HCT116 (cell line): ENCODE data around the gene APBA1. TPM values are rescaled to one million over a fixed set of nuclear protein-coding genes. Genes with fewer than 3 reads are reported as not detected.

ENCODE experiments used
- ATAC-seq: fragments of 200-7000 bp; cut with Tn5 transposase; 2 replicates; pipeline ENCODE4 v1.9.1; 2020; ENCODE audit warnings: mild to moderate bottlenecking, moderate library complexity
- BruUV-seq: library from RNA; stranded (reverse); fragments of 400-500 nt; replicated peaks from 2 replicates; lab custom pipeline; 2021; lab: Mats Ljungman, UMichigan
- CTCF ChIA-PET: fragments of 300-600 bp; sonication (Branson Sonifier 250); formaldehyde crosslinking; loops from one replicate; lab custom pipeline; 2021; ENCODE audit warnings: antibody characterized with exemption; lab: Charles Lee
- POLR2A ChIA-PET: fragments of 300-600, 350-600 bp; sonication (Branson Sonifier 250); formaldehyde crosslinking; loops from one replicate; lab custom pipeline; 2021; ENCODE audit warnings: antibody characterized with exemption; lab: Charles Lee
- RAD21 ChIA-PET, 2 experiments: fragments of 300-600 bp; sonication (Branson Sonifier 250); formaldehyde crosslinking; loops; one replicate each; lab custom pipeline; 2023; ENCODE audit warnings: low total read pairs in 2 of 2; ENCODE audit not compliant: uncharacterized antibody in 2 of 2, unreplicated experiment in 2 of 2, low non-redundant PET in 1 of 2; lab: Charles Lee
- DNase-seq: peaks from one replicate; pipeline ENCODE4 v3.0.0-alpha.2; 2010; ENCODE audit warnings: low read depth, low spot score
- H2AFZ ChIP-seq: fragments of 200-600 bp; shearing (Covaris generic), sonication (generic); 2 replicates; pipeline ENCODE4 v1.6.1; 2017; ENCODE audit warnings: low read depth, mixed run types, mixed read lengths, antibody characterized with exemption, low read length; ENCODE audit not compliant: poor library complexity, severe bottlenecking
- H3K27ac ChIP-seq: 2 replicates; pipeline ENCODE4 v1.5.1; 2012; ENCODE audit warnings: low read depth, low read length
- H3K27me3 ChIP-seq: fragments of 200-600 bp; sonication (generic); 2 replicates; pipeline ENCODE4 v1.6.1; 2016; ENCODE audit warnings: mixed run types, low read length, mixed read lengths; ENCODE audit not compliant: insufficient read depth
- H3K36me3 ChIP-seq, 2 experiments: fragments of 200-500 bp in 1 of 2; fragments of 200-600 bp in 1 of 2; sonication (Bioruptor generic) in 1 of 2; sonication (generic) in 1 of 2; 2 replicates each; pipeline versions ENCODE4 v1.5.1 to v1.6.1; 2014 to 2016; ENCODE audit warnings: low read length in 2 of 2, inconsistent platforms in 1 of 2, mixed read lengths in 1 of 2, mixed run types in 1 of 2; ENCODE audit not compliant: insufficient read depth in 2 of 2, control insufficient read depth in 1 of 2
- H3K4me1 ChIP-seq, 2 experiments: fragments of 200-600 bp in 1 of 2; sonication (generic) in 1 of 2; 2 replicates each; pipeline versions ENCODE4 v1.5.1 to v1.6.1; 2012 to 2017; ENCODE audit warnings: low read length in 2 of 2, inconsistent platforms in 1 of 2, mild to moderate bottlenecking in 1 of 2, mixed read lengths in 1 of 2, mixed run types in 1 of 2, moderate library complexity in 1 of 2; ENCODE audit not compliant: insufficient read depth in 2 of 2, control insufficient read depth in 1 of 2
- H3K4me2 ChIP-seq: fragments of 200-600 bp; sonication (generic); 2 replicates; pipeline ENCODE4 v1.6.1; 2017; ENCODE audit warnings: mixed run types, low read length, mixed read lengths
- H3K4me3 ChIP-seq, 2 experiments: fragments of 200-600 bp in 1 of 2; sonication (generic) in 1 of 2; replicated peaks in 1 of 2; 2 replicates each; pipeline ENCODE4 v1.5.1; 2011 to 2016; ENCODE audit warnings: low read length in 2 of 2, control low read depth in 1 of 2, low read depth in 1 of 2, mild to moderate bottlenecking in 1 of 2, mixed read lengths in 1 of 2, mixed run types in 1 of 2
- H3K79me2 ChIP-seq: fragments of 200-600 bp; sonication (generic); 2 replicates; pipeline ENCODE4 v1.6.1; 2017; ENCODE audit warnings: mild to moderate bottlenecking, mixed run types, low read length, moderate library complexity, mixed read lengths; ENCODE audit not compliant: insufficient read depth
- H3K9ac ChIP-seq: fragments of 200-600 bp; sonication (generic); 2 replicates; pipeline ENCODE4 v1.6.1; 2016; ENCODE audit warnings: low read length, mixed read lengths
- H3K9me2 ChIP-seq: fragments of 200-600 bp; sonication (generic), shearing (Covaris generic); 2 replicates; pipeline ENCODE4 v1.6.1; 2017; ENCODE audit warnings: mixed run types, mild to moderate bottlenecking, moderate library complexity; ENCODE audit not compliant: insufficient read depth
- H3K9me3 ChIP-seq, 2 experiments: fragments of 200-500 bp in 1 of 2; fragments of 200-600 bp in 1 of 2; sonication (Bioruptor generic) in 1 of 2; sonication (generic) in 1 of 2; 2 replicates each; pipeline ENCODE4 v1.6.1; 2014 to 2017; ENCODE audit warnings: low read length in 2 of 2, mixed read lengths in 2 of 2, inconsistent platforms in 1 of 2, low read depth in 1 of 2, mild to moderate bottlenecking in 1 of 2, mixed run types in 1 of 2, moderate library complexity in 1 of 2; ENCODE audit not compliant: control insufficient read depth in 1 of 2, insufficient read depth in 1 of 2
- H4K20me1 ChIP-seq: fragments of 200-600 bp; sonication (generic), shearing (Covaris generic); 2 replicates; pipeline ENCODE4 v1.6.1; 2017; ENCODE audit warnings: mixed run types, mild to moderate bottlenecking, moderate library complexity; ENCODE audit not compliant: insufficient read depth
- CEBPB ChIP-seq: IDR thresholded peaks from 2 replicates; pipeline ENCODE4 v1.6.1; 2012; ENCODE audit warnings: low read depth
- ELF1 ChIP-seq: IDR thresholded peaks from 2 replicates; pipeline ENCODE4 v1.6.1; 2012; ENCODE audit warnings: low read depth, borderline replicate concordance
- EZH2 ChIP-seq: fragments of 200-600 bp; sonication (generic); IDR thresholded peaks from 2 replicates; pipeline ENCODE4 v1.6.1; 2017; ENCODE audit warnings: antibody characterized with exemption, mixed run types
- JUND ChIP-seq: IDR thresholded peaks from 2 replicates; pipeline ENCODE4 v1.6.1; 2012
- intact Hi-C: fragments of 100-400 bp; cut with micrococcal nuclease; formaldehyde crosslinking; loops from 2 replicates; pipeline ENCODE4 v1.10.0; 2022
- total RNA-seq: library from RNA; stranded (reverse); gene quantifications from one replicate; pipeline ENCODE4 v1.2.1, GENCODE V29; 2021; ENCODE audit not compliant: unreplicated experiment
- TF ChIP-seq, protein P1 (sequence below): IDR thresholded peaks from 2 replicates; pipeline ENCODE4 v1.6.1; 2012; ENCODE audit warnings: low read depth

APBA1 gene
- total RNA-seq, 1 experiment from 2014 or later, result 0.20 TPM

DNA sequence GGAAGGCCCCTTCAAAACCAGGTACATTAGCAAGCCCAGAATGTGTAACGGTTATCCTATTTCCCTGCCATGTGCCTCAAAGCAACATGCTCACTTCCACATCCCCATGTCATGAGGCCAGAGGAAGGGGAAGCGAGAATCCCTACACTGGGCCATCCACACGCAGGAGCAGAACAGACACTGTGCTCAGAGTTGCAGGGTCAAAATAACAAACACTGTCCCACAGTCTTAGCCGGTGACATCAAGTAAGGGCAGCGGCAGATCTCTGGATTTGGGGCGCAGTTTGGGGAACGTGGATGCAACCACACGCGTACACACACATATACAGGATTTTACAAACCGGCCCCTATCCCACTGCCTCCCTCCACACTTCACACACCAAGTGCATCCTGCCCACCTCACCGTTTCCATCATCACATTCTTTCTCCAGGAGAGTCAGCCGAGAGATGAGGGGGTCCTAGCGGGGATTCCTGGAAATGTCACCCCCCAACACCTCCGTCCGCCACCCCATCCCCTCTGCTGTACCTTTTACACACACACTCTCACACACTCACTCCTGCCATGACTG lies 776 bp downstream of the APBA1 start:
- H4K20me1 ChIP-seq, result no peaks in the 10 kb centered on the region
- H3K4me1 ChIP-seq, result peaks cover 3 to 14% of the 10 kb centered on the region in 2 experiments; a peak in 3 of 4 replicates
- no peak overlapping the region for H3K9ac ChIP-seq
- DNase-seq (no peak), ATAC-seq (no peak)
- peak overlapping the region; percentile 22 for H2AFZ ChIP-seq
- H3K79me2 ChIP-seq, result no peaks in the 10 kb centered on the region
- TF ChIP-seq ELF1, result no peak
- TF ChIP-seq, protein P1, sequence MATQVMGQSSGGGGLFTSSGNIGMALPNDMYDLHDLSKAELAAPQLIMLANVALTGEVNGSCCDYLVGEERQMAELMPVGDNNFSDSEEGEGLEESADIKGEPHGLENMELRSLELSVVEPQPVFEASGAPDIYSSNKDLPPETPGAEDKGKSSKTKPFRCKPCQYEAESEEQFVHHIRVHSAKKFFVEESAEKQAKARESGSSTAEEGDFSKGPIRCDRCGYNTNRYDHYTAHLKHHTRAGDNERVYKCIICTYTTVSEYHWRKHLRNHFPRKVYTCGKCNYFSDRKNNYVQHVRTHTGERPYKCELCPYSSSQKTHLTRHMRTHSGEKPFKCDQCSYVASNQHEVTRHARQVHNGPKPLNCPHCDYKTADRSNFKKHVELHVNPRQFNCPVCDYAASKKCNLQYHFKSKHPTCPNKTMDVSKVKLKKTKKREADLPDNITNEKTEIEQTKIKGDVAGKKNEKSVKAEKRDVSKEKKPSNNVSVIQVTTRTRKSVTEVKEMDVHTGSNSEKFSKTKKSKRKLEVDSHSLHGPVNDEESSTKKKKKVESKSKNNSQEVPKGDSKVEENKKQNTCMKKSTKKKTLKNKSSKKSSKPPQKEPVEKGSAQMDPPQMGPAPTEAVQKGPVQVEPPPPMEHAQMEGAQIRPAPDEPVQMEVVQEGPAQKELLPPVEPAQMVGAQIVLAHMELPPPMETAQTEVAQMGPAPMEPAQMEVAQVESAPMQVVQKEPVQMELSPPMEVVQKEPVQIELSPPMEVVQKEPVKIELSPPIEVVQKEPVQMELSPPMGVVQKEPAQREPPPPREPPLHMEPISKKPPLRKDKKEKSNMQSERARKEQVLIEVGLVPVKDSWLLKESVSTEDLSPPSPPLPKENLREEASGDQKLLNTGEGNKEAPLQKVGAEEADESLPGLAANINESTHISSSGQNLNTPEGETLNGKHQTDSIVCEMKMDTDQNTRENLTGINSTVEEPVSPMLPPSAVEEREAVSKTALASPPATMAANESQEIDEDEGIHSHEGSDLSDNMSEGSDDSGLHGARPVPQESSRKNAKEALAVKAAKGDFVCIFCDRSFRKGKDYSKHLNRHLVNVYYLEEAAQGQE, result no peak
- TF ChIP-seq JUND, result no peak
- TF ChIP-seq CEBPB, result no peak
- POLR2A ChIA-PET, result no interaction called here
- no peaks in the 10 kb centered on the region for H3K9me2 ChIP-seq
- H3K4me3 ChIP-seq, result no peak overlapping the region
- no peaks in the 10 kb centered on the region for H3K36me3 ChIP-seq
- peaks cover 13% of the 10 kb centered on the region; the same call in 1 of the 2 replicates for H3K27me3 ChIP-seq
- intact Hi-C loops, result loop anchor here (5.0 kb wide), 4 partner anchors 86 to 261 kb away; no protein-coding TSS in a partner anchor
- H3K27ac ChIP-seq, result no peak overlapping the region
- no peaks in the 10 kb centered on the region for H3K9me3 ChIP-seq
- H3K4me2 ChIP-seq, result peak overlapping the region; percentile 66; the same call in 1 of the 2 replicates
- CTCF ChIA-PET, result interaction anchor here (1.2 kb wide), 1 partner anchor 38 kb away, joined by 4 read pairs; no protein-coding TSS in a partner anchor
- RAD21 ChIA-PET, result no interaction called here
- BruUV-seq, result no TSS peak

DNA sequence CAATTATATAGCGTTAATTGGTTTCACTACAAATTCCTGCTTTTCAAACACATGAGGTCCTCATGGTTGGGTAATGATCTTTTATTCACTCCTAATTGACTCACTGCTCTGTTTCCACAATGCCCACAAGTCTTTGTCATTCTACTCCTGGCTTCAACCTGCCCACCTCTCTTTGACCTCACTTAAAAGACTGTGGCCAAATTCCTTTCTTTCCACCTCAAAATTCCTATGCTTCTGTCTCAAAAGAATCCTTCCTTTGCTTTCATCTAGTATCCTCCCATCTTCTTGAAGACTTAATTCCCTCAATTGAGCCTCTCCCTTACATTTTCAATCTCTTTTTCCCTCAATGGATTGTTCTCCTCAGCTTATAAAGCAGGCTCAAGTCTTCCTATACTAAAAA lies 4.9 kb downstream of the APBA1 start:
- no TSS peak for BruUV-seq
- H3K9me2 ChIP-seq, result no peaks in the 10 kb centered on the region
- H3K4me1 ChIP-seq, result no peaks in the 10 kb centered on the region
- H2AFZ ChIP-seq, result no peak overlapping the region
- H3K36me3 ChIP-seq, result no peaks in the 10 kb centered on the region
- no peak overlapping the region for H3K27ac ChIP-seq
- H3K4me3 ChIP-seq, result no peak overlapping the region
- ATAC-seq (no peak), DNase-seq (no peak)
- H3K4me2 ChIP-seq, result no peak overlapping the region
- TF ChIP-seq EZH2, result no peak
- no peak for TF ChIP-seq JUND
- ChIA-PET POLR2A (no interaction called here), CTCF (no interaction called here), RAD21 (no interaction called here)
- no peak overlapping the region for H3K9ac ChIP-seq
- H4K20me1 ChIP-seq, result no peaks in the 10 kb centered on the region
- H3K9me3 ChIP-seq, result no peaks in the 10 kb centered on the region
- peaks cover 32% of the 10 kb centered on the region for H3K27me3 ChIP-seq
- H3K79me2 ChIP-seq, result no peaks in the 10 kb centered on the region
- intact Hi-C loops, result no loop called here
